H1 (cell line): Measurements from ENCODE around the gene LARP1. TPM values are rescaled to one million over a fixed set of nuclear protein-coding genes. Genes with fewer than 3 reads are reported as not detected.

ENCODE experiments used
- CTCF ChIA-PET: fragments of 300-600 bp; sonication (Branson Sonifier 250); formaldehyde crosslinking; loops from one replicate; lab custom pipeline; 2021; ENCODE audit not compliant: partially characterized antibody; lab: Charles Lee
- POLR2A ChIA-PET: fragments of 300-600 bp; sonication (Branson Sonifier 250); formaldehyde crosslinking; loops from one replicate; lab custom pipeline; 2021; ENCODE audit warnings: inconsistent platforms; ENCODE audit not compliant: partially characterized antibody; lab: Charles Lee
- DNase-seq, 2 experiments: peaks; one replicate each; pipeline versions ENCODE4 v3.0.0 to v3.0.0-alpha.2; 2010 to 2022; ENCODE audit warnings: low spot score in 2 of 2, low read depth in 1 of 2, mixed read lengths in 1 of 2
- FAIRE-seq: peaks from 2 replicates; lab custom pipeline; 2011; peaks lifted over from hg19 to GRCh38; lab: Jason Lieb, UNC
- H2AFZ ChIP-seq: 2 replicates; pipeline ENCODE4 v1.8.1; 2012; ENCODE audit warnings: low read length, inconsistent platforms
- H2AK5ac ChIP-seq: 2 replicates; pipeline ENCODE4 v1.6.1; 2013; ENCODE audit warnings: low read depth, low read length
- H2BK120ac ChIP-seq: replicated peaks from 2 replicates; pipeline ENCODE3; 2013; ENCODE audit warnings: low read depth, low read length, inconsistent platforms
- H2BK12ac ChIP-seq: 2 replicates; pipeline ENCODE4 v1.6.1; 2013; ENCODE audit warnings: low read depth, low read length
- H2BK15ac ChIP-seq: 2 replicates; pipeline ENCODE4 v1.6.1; 2013; ENCODE audit warnings: low read length
- H2BK20ac ChIP-seq: 2 replicates; pipeline ENCODE4 v1.6.1; 2013; ENCODE audit warnings: low read length
- H2BK5ac ChIP-seq: 2 replicates; pipeline ENCODE4 v1.6.1; 2013; ENCODE audit warnings: low read depth, low read length
- H3K14ac ChIP-seq: 2 replicates; pipeline ENCODE4 v1.6.1; 2013; ENCODE audit warnings: inconsistent platforms; ENCODE audit not compliant: insufficient read length
- H3K18ac ChIP-seq: 2 replicates; pipeline ENCODE4 v1.6.1; 2013; ENCODE audit warnings: low read length; ENCODE audit errors: extremely low read depth
- H3K23ac ChIP-seq: 2 replicates; pipeline ENCODE4 v1.6.1; 2013; ENCODE audit warnings: inconsistent platforms; ENCODE audit not compliant: insufficient read length
- H3K23me2 ChIP-seq: 2 replicates; pipeline ENCODE4 v1.6.1; 2013; ENCODE audit warnings: low read depth, low read length
- H3K27ac ChIP-seq: 2 replicates; pipeline ENCODE4 v1.6.1; 2011; ENCODE audit warnings: low read depth, low read length, inconsistent platforms
- H3K27me3 ChIP-seq, 4 experiments: replicated peaks in 1 of 4; 1 replicate in 1 of 4; 2 replicates in 3 of 4; pipeline versions ENCODE4 v1.6.1 to v1.8.1; 2011 to 2013; ENCODE audit warnings: low read length in 3 of 4, mild to moderate bottlenecking in 3 of 4, inconsistent platforms in 2 of 4, mixed read lengths in 2 of 4, moderate library complexity in 1 of 4; ENCODE audit not compliant: control insufficient read depth in 3 of 4, insufficient read depth in 3 of 4; ENCODE audit errors: extremely low read depth in 1 of 4
- H3K36me3 ChIP-seq, 4 experiments: 2 replicates each; pipeline versions ENCODE4 v1.6.1 to v1.8.1; 2011 to 2013; ENCODE audit warnings: mild to moderate bottlenecking in 4 of 4, low read length in 3 of 4, moderate library complexity in 2 of 4, control low read depth in 1 of 4, inconsistent platforms in 1 of 4; ENCODE audit not compliant: insufficient read depth in 4 of 4, control insufficient read depth in 2 of 4
- H3K4ac ChIP-seq: replicated peaks from 2 replicates; pipeline ENCODE3; 2013; ENCODE audit warnings: low read length, low read depth, mixed read lengths, inconsistent platforms; ENCODE audit not compliant: insufficient read length
- H3K4me1 ChIP-seq, 4 experiments: replicated peaks in 1 of 4; 1 replicate in 1 of 4; 2 replicates in 3 of 4; pipeline versions ENCODE4 v1.6.1 to v1.8.1; 2011 to 2013; ENCODE audit warnings: low read length in 3 of 4, inconsistent platforms in 2 of 4, mixed read lengths in 1 of 4; ENCODE audit not compliant: insufficient read depth in 4 of 4, control insufficient read depth in 3 of 4
- H3K4me2 ChIP-seq, 2 experiments: 2 replicates each; pipeline versions ENCODE4 v1.6.1 to v1.8.1; 2011 to 2013; ENCODE audit warnings: low read depth in 2 of 2, low read length in 2 of 2, control low read depth in 1 of 2, inconsistent platforms in 1 of 2, mild to moderate bottlenecking in 1 of 2; ENCODE audit not compliant: insufficient read depth in 1 of 2
- H3K4me3 ChIP-seq, 4 experiments: fragments of 200-600, 300-600 bp in 1 of 4; sonication (generic), shearing (Covaris generic), sonication (Bioruptor Twin) in 1 of 4; 2 replicates each; pipeline versions ENCODE4 v1.5.1 to v1.8.1; 2011 to 2016; ENCODE audit warnings: low read length in 4 of 4, low read depth in 3 of 4, control low read depth in 2 of 4, inconsistent platforms in 2 of 4, mild to moderate bottlenecking in 2 of 4, mixed read lengths in 1 of 4, moderate library complexity in 1 of 4; ENCODE audit not compliant: insufficient read depth in 2 of 4; ENCODE audit errors: extremely low read depth in 1 of 4
- H3K56ac ChIP-seq: replicated peaks from 2 replicates; pipeline ENCODE3; 2013; ENCODE audit warnings: low read depth, mild to moderate bottlenecking, mixed read lengths, low read length, inconsistent platforms; ENCODE audit not compliant: insufficient read length
- H3K79me1 ChIP-seq: 2 replicates; pipeline ENCODE4 v1.6.1; 2013; ENCODE audit warnings: low read depth, low read length, control low read depth
- H3K79me2 ChIP-seq, 2 experiments: 2 replicates each; pipeline versions ENCODE4 v1.6.1 to v1.8.1; 2012 to 2013; ENCODE audit warnings: low read length in 2 of 2, mild to moderate bottlenecking in 2 of 2, inconsistent platforms in 1 of 2; ENCODE audit not compliant: insufficient read depth in 2 of 2, control insufficient read depth in 1 of 2
- H3K9ac ChIP-seq, 4 experiments: replicated peaks in 1 of 4; 1 replicate in 1 of 4; 2 replicates in 3 of 4; pipeline versions ENCODE4 v1.6.1 to v1.8.1; 2011 to 2013; ENCODE audit warnings: low read depth in 3 of 4, low read length in 3 of 4, control low read depth in 2 of 4, mild to moderate bottlenecking in 2 of 4, moderate library complexity in 2 of 4, inconsistent platforms in 1 of 4; ENCODE audit errors: extremely low read depth in 1 of 4
- H3K9me3 ChIP-seq, 2 experiments: 2 replicates each; pipeline versions ENCODE4 v1.6.1 to v1.8.1; 2012 to 2013; ENCODE audit warnings: mild to moderate bottlenecking in 2 of 2, moderate library complexity in 2 of 2, control low read depth in 1 of 2, inconsistent platforms in 1 of 2, low read depth in 1 of 2, low read length in 1 of 2, mixed read lengths in 1 of 2; ENCODE audit not compliant: insufficient read depth in 2 of 2
- H4K20me1 ChIP-seq, 2 experiments: replicated peaks in 1 of 2; 2 replicates each; pipeline versions ENCODE3 to v1.8.1; 2011 to 2013; ENCODE audit warnings: inconsistent platforms in 2 of 2, low read length in 2 of 2, mild to moderate bottlenecking in 1 of 2; ENCODE audit not compliant: insufficient read depth in 2 of 2, control insufficient read depth in 1 of 2
- H4K5ac ChIP-seq: 2 replicates; pipeline ENCODE4 v1.6.1; 2013; ENCODE audit warnings: low read length, low read depth, mixed read lengths, inconsistent platforms; ENCODE audit not compliant: insufficient read length
- H4K8ac ChIP-seq: 2 replicates; pipeline ENCODE4 v1.8.0; 2013; ENCODE audit warnings: mild to moderate bottlenecking, moderate library complexity, low read length, inconsistent platforms; ENCODE audit not compliant: insufficient read depth; ENCODE audit errors: extremely low read depth
- H4K91ac ChIP-seq: replicated peaks from 2 replicates; pipeline ENCODE3; 2013; ENCODE audit warnings: low read length, mixed read lengths, inconsistent platforms; ENCODE audit not compliant: insufficient read length
- EP300 ChIP-seq, 2 experiments: IDR thresholded peaks; 1 replicate in 1 of 2; 2 replicates in 1 of 2; pipeline ENCODE4 v1.6.1; 2011 to 2012; ENCODE audit warnings: low read depth in 2 of 2, low read length in 2 of 2, mild to moderate bottlenecking in 2 of 2, borderline replicate concordance in 1 of 2, inconsistent platforms in 1 of 2, moderate library complexity in 1 of 2
- EZH2 ChIP-seq: fragments of 200-600 bp; sonication (generic); IDR thresholded peaks from 2 replicates; pipeline ENCODE4 v1.7.1; 2012; ENCODE audit warnings: low read depth, mild to moderate bottlenecking, moderate library complexity, low read length, inconsistent platforms; ENCODE audit not compliant: severe bottlenecking
- GABPA ChIP-seq: IDR thresholded peaks from 2 replicates; pipeline ENCODE4 v1.6.1; 2011; ENCODE audit warnings: mild to moderate bottlenecking, low read length, moderate library complexity, borderline replicate concordance; ENCODE audit not compliant: insufficient read depth
- HDAC6 ChIP-seq: IDR thresholded peaks from one replicate; pipeline ENCODE4 v1.7.1; 2012; ENCODE audit warnings: low read depth, mild to moderate bottlenecking, inconsistent platforms, low read length, moderate library complexity
- JUND ChIP-seq: IDR thresholded peaks from 2 replicates; pipeline ENCODE4 v1.6.1; 2011; ENCODE audit warnings: mild to moderate bottlenecking, improper control_type of control experiment, low read length
- KDM5A ChIP-seq: fragments of 200-600 bp; IDR thresholded peaks from 2 replicates; pipeline ENCODE4 v1.7.1; 2012; ENCODE audit warnings: mild to moderate bottlenecking, low read length, inconsistent platforms, mixed read lengths
- POU5F1 ChIP-seq: IDR thresholded peaks from 2 replicates; pipeline ENCODE4 v1.6.1; 2011; ENCODE audit warnings: low read depth, mild to moderate bottlenecking, low read length, moderate library complexity
- RXRA ChIP-seq: IDR thresholded peaks from 2 replicates; pipeline ENCODE4 v1.6.1; 2011; ENCODE audit warnings: low read depth, mild to moderate bottlenecking, low read length, moderate library complexity; ENCODE audit not compliant: insufficient read depth
- WGBS, 2 experiments: shearing (Covaris generic) in 1 of 2; methylation state at CpG; one replicate each; pipeline versions ENCODE4 v1.1.6 to v1.1.7; 2013 to 2015; ENCODE audit warnings: low lambda C conversion rate in 2 of 2, mixed read lengths in 2 of 2, inconsistent platforms in 1 of 2, low coverage in 1 of 2, missing lambda C conversion rate in 1 of 2; ENCODE audit not compliant: insufficient replicate concordance in 2 of 2, insufficient coverage in 1 of 2, insufficient read length in 1 of 2; ENCODE audit errors: extremely low coverage in 1 of 2, missing lambda C conversion rate in 1 of 2; 5-methylcytosine and 5-hydroxymethylcytosine counted together
- polyA plus RNA-seq, 7 experiments: library from polyadenylated mRNA; depleted of rRNA in 3 of 7; stranded (reverse) in 5 of 7; unstranded in 2 of 7; fragments of >200 nt in 5 of 7; fragments of 200-250 nt in 2 of 7; gene quantifications; 1 replicate in 5 of 7; 2 replicates in 1 of 7; 4 replicates in 1 of 7; pipeline versions ENCODE4 v1.2.1 to v1.2.3, GENCODE V29; 2011 to 2013; ENCODE audit warnings: missing spikeins in 2 of 7, mixed read lengths in 2 of 7
- total RNA-seq: library from RNA; stranded (reverse); fragmentation: NEBNext Ultra II Directional; extraction: Animal tissue kit (Norgen Biotek cat#: 25700); gene quantifications from 2 replicates; pipeline ENCODE4 v1.2.1, GENCODE V29; 2021

Gene LARP1
- total and polyA plus RNA-seq, 2 of the 8 experiments (the other 6 are each of a cell fraction or from before 2014, with no cell fraction given): 106 to 422 TPM

DNA sequence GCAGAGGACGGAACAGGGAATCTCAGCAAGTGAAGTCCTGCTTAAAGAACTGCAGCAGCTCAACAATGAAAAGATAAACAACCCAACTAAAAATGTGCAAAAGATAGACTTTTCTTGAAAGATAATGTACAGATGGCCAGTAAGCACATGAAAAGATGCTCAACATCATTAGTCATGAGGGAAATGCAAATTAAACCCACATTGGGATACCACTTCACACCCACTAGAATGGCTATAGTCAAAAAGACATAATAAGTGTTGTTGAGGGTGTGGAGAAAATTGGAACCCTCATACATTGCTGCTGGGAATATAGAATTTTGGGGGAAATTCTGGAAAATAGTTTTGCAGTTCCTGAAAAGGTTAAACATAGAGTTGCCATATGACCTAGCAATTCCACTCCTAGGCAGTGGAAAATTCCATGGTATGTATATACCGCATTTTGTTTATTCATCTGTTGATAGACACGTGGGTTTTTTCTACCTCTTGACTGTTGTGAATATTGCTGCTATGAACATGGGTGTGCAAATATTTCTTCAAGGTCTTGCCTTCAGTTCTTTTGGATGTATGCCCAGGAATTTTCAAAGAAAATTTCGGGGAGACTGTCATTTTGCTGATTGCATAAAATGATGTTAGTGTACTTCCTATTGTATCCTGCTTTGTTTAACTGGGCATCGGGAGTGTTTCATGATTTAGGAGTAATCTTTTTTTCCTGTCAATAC lies 110.4 kb downstream of the LARP1 start:
- Histone ChIP-seq H3K14ac (no peak overlapping the region), H2BK20ac (no peak overlapping the region), H4K8ac (no peak overlapping the region), H3K4me2 (no peak overlapping the region), H2AK5ac (no peak overlapping the region), H2AFZ (no peak overlapping the region), H4K91ac (no peak overlapping the region), H3K18ac (no peak overlapping the region), H2BK5ac (no peak overlapping the region), H3K9me3 (no peaks in the 10 kb centered on the region), H3K36me3 (peaks cover 8 to 43% (median 22%) of the 10 kb centered on the region in 4 experiments), H3K4me3 (no peak overlapping the region), H3K4me1 (no peaks in the 10 kb centered on the region), H4K20me1 (peaks cover 3 to 5% of the 10 kb centered on the region in 2 experiments), H2BK15ac (no peak overlapping the region), H3K79me1 (no peaks in the 10 kb centered on the region; the same call in 1 of the 2 replicates), H3K23me2 (no peaks in the 10 kb centered on the region), H3K27ac (no peak overlapping the region), H3K79me2 (peaks cover 6 to 45% of the 10 kb centered on the region in 2 experiments), H2BK120ac (no peak overlapping the region), H3K23ac (no peak overlapping the region), H2BK12ac (no peak overlapping the region), H4K5ac (no peak overlapping the region), H3K27me3 (no peaks in the 10 kb centered on the region; a peak in 1 of 7 replicates), H3K9ac (no peak overlapping the region), H3K4ac (no peak overlapping the region), H3K56ac (no peak overlapping the region)
- 86% methylated on average over 5 of the region's 5 CpGs; no CpG with 5 or more reads in 1 of the 2 experiments for WGBS, 2 experiments
- ChIA-PET CTCF (no interaction called here), POLR2A (interaction anchor here (1.4 kb wide), 1 partner anchor 8 kb away, joined by 3 read pairs; no protein-coding TSS in a partner anchor)
- FAIRE-seq (no peak), DNase-seq (no peak)
- TF ChIP-seq RXRA (no peak), POU5F1 (no peak), HDAC6 (no peak), EP300 (IDR thresholded peaks at IDR 0.05; ENCODE audit: borderline replicate concordance in 1 of 2, low read depth in 2 of 2, low read length in 2 of 2) (no peak), KDM5A (no peak), EZH2 (no peak), GABPA (no peak), JUND (no peak)
